HG03280 (cell line): ENCODE measurements around the gene GSTT2.
A peak's percentile ranks its signal among the peaks of the same experiment; 100 is the strongest.
"Not testable (repeated sequence)": the region's sequence is repeated elsewhere in the genome, so short reads cannot be mapped to it uniquely, and the experiment has no call there.

ENCODE experiments used
- ATAC-seq: cut with Tn5 transposase; IDR thresholded peaks from one replicate; pipeline ENCODE4 v1.9.1; 2021; ENCODE audit warnings: mild to moderate bottlenecking, moderate library complexity; ENCODE audit not compliant: unreplicated experiment

The GSTT2 gene

GRCh38 chr22:23971927-23972326 lies 8.0 kb upstream of the GSTT2 start:
- not testable (repeated sequence) for ATAC-seq

GRCh38 chr22:23974345-23974744 lies 5.6 kb upstream of the GSTT2 start, which contains the start of gene DDT:
Gene DDT (minus strand): TSS chr22:23974441. CDS start chr22:23974414, 27 bp downstream.
- ATAC-seq = peak; percentile 88

- ATAC-seq = peak; percentile 34
Observed at GRCh38 chr22:23974836-23975352, 5.0 kb upstream of the GSTT2 start.

DNA sequence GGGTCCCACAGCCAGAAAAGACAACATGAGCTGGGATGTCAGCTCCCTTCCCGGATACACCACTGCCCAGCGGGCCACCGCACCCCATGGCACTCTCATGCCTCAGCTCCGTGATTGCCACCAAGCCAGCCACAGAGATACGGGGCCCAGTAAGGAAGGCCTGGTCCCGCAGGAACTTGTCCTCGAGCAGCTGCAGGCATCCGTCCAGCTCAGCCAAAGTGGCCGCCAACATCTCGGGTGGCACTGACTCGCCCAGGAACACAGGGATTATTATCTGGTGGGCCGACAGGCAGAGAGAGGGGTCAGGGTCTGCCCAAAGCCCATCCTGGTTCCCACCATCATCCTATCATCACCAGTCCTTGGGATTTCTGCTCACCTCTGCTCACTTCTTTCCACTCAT lies 2.6 kb upstream of the GSTT2 start:
- not testable (repeated sequence) for ATAC-seq

- ATAC-seq = not testable (repeated sequence)
Observed at GRCh38 chr22:23980567-23980966, 633 bp downstream of the GSTT2 start.

GRCh38 chr22:23984430-23984829 lies 4.5 kb downstream of the GSTT2 start:
- ATAC-seq = no peak

GRCh38 chr22:23986089-23986488 lies 6.2 kb downstream of the GSTT2 start:
- not testable (repeated sequence) for ATAC-seq

GRCh38 chr22:23986538-23987178 lies 6.7 kb downstream of the GSTT2 start:
- not testable (repeated sequence) for ATAC-seq

DNA sequence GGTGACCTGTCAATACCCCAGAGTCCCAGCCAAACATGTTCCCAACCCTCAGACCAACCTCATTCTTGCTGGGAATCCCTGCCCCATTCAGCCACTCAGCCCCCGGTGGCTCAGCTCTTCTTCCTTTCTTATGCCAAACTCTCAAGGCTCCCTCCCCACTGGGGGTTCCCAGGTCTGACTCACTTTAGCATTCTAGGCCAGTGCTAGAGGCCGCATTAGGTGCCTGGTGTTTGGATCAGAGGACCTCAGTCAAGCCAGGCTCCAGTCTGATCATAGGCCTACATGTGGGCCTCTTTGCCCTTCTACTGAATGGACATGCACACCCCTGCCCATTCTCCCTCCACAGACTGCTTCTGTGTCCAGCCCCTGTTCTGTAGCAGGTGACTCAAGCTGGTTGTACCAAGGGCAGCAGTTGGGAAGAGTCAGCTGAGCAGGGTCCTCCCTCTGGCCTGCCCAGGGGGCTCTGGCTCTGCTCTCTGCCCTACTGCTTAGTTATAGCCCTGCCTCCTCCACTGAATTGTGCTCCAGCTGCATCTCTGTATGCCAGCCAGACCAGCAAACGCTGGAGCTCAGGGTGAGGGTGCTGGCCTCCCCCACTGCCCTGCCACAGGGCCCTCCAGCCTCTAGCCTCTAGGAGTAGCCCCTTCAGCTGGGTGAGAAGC lies 9.8 kb downstream of the GSTT2 start:
- not testable (repeated sequence) for ATAC-seq

- ATAC-seq = not testable (repeated sequence)
Observed at GRCh38 chr22:23993080-23993479, 13.1 kb downstream of the GSTT2 start.

- not testable (repeated sequence) for ATAC-seq
Observed at GRCh38 chr22:23993581-23994177, 13.7 kb downstream of the GSTT2 start.

DNA sequence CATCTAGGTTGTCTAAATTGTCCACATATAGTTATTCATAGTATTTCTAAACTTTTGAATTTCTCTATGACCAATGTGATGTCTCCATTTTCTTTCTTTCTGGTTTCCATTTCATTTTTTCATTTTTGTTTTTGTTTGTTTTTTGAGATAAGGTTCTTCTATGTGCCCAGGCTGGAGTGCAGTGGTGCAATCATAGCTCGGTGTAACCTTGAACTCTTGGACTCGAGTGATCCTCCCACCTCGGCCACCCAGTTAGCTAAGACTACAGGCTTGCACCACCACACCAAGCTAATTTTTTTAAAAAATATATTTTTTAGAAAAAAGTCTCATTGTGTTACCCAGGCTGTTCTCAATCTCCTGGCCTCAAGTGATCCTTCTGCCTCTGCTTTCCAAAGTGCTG lies 17.2 kb downstream of the GSTT2 start:
- ATAC-seq = no peak

- ATAC-seq = not testable (repeated sequence)
Observed at GRCh38 chr22:23999779-24000178, 19.8 kb downstream of the GSTT2 start.

GRCh38 chr22:24001314-24001713 lies 21.4 kb downstream of the GSTT2 start:
- ATAC-seq = no peak

- ATAC-seq = no peak
Observed at GRCh38 chr22:24002272-24002671, 22.3 kb downstream of the GSTT2 start.

DNA sequence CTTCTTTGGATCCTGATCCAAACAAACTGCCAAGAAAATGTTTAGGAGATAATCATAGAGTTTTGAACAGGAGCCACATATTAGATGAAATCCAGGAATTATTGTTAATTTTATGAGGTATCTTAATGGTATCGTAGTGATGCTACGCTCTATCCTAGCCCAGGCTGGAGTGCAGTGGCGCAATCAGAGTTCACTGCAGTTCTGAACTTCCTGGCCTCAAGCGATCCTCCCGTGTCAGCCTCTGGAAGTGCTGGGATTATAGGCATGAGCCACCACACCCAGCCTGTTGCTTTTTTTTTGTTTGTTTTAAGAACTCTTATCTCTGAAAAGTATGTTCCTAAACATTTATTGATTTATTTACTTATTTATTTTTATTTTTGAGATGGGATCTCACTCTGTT lies 22.9 kb downstream of the GSTT2 start:
- ATAC-seq = no peak

DNA sequence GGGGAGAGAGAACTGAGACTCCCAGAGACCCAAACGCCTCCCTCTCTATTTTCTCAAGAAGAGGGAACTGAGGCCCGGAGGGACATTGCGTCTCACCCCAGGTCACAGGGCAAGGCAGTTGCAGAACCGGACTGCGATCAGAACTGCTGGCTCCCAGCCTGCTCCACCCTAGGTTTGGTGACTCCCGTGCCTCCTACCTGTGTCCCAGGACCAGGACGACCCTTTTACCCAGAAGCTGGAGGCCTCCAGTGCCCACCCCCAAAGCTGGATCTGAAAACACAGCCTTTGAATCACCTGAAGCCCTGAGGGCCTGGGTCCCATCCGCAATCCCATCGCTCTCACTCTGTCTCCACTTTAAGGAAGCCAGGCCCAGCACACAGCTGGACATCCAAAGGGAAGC lies 24.0 kb downstream of the GSTT2 start:
- no peak for ATAC-seq

DNA sequence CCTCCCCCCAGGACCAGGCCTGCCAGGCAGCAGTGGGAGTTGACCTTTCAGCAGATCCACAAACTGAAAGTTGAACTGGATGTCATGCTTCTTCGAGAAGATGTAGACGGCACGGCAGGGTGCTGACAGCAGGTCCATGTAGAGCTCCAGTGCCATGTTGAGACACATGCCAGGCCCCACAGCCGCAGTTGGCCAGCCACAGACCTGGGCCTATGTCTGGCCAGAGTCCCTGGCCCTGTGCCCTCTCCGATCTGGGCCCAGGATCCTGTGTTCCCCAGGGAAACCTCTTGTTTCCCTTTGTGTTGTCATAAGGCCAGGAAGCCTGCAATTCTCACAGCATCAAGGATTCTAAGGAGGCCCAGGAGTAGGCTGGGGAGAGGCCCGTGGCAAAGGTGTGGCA lies 25.3 kb downstream of the GSTT2 start, which contains the start of gene GSTT4:
TSS of gene GSTT4 (minus strand) at position 253 of the 400 bp plus-strand sequence. CDS start at position 156, 97 bp downstream.
- no peak for ATAC-seq

DNA sequence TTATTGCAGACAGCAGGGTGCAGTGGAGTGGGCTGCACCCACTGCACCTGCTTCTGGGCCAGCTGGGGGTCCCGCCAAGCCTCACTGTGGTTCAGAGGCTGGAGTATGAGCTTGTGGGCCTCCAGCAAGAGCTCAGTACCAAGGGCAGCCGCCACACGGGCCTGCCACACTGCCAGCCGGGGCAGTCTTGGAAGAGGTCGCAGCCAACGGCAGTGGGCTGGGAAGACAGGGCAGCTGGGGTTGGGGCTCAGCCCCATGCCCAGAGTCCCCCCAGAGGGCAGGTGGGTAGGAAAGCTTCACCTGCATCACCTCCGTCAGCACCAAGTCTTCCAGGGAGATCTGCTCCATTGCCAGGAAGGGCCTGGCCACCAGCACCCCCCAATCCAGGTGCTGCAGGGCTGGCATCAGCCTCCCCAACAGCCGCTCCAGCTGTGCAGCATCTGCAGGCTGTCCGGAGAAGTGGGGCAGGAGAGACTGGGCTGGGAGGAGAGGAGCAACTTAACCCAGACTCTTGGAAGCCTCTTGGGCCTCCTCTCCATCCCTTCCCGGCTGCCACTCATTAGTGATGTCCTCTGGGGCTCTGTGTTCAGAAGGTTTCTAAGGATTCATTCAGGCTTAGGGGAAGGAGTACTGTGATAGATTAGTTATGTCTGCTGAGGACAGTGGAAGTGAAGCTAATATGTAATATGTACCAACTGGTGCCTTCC lies 26.4 kb downstream of the GSTT2 start:
- ATAC-seq = no peak

GRCh38 chr22:24006914-24007214 lies 26.9 kb downstream of the GSTT2 start:
- no peak for ATAC-seq
